Measurements from ENCODE around the gene CYP4F8.

Gene CYP4F8

DNA sequence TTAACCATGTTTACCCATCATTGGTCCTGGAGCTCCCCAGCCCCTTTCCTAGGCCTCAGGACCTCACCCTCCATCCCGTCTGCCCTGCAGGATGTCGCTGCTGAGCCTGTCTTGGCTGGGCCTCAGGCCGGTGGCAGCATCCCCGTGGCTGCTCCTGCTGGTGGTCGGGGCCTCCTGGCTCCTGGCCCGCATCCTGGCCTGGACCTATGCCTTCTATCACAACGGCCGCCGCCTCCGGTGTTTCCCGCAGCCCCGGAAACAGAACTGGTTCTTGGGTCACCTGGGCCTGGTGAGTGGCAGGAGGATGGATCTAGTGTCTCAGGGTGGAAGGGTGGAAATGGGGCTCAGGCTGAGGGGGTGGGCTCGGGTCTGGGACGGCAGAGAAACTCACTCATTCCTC, 508 bp downstream of the CYP4F8 start:
- DNase-seq (ENCODE audit: low read depth in 1 of 2, low spot score in 1 of 2): no peak

DNA sequence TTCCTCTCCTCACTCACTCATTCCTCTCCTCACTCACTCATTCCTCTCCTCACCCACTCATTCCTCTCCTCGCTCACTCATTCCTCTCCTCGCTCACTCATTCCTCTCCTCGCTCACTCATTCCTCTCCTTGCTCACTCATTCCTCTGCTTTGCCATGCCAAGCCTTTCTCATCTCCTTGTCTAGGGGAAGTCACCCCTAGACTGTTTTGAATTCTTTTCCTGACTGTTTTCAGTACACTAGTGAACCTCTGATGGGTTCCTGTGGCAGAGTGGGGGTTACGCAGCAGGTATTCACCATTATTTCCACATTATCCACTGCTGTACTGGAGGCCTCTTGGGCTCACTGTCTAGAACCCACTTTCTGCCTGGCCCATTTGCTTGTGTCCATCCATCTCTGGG, 1.2 kb downstream of the CYP4F8 start:
- DNase-seq (ENCODE audit: low read depth in 1 of 2, low spot score in 1 of 2): no peak

DNA sequence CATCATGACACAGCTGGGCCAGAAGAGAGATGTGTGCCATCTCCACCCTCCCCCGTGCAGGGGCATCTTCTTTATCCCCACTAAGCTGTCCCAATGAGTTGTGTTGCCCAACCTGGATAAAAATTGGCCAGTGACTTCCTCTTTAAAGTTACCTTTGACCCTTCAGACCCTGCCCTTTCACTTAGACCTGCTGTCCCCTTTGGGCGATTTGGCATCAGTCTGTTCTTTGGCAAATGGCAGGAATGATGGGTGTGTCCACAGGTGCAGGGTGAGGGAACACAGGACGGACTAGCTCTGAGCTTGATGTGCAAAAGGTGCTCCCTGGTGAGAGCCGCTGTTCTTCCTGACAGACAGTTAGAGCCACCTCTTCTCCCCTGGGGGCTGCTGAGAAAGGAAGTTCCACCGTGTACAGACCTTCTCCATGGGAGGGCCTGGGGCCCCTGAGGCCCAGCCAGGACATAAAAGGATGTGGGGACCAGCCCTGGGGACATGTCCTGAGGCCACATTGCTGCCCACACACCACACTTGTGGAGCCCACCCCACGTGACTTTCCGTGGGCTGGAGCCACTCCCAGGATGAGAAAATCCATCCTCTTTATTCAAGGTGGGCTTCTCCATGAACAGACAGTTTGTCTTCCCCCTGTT, 1.7 kb downstream of the CYP4F8 start:
- no peak for DNase-seq (ENCODE audit: low read depth in 1 of 2, low spot score in 1 of 2)

DNA sequence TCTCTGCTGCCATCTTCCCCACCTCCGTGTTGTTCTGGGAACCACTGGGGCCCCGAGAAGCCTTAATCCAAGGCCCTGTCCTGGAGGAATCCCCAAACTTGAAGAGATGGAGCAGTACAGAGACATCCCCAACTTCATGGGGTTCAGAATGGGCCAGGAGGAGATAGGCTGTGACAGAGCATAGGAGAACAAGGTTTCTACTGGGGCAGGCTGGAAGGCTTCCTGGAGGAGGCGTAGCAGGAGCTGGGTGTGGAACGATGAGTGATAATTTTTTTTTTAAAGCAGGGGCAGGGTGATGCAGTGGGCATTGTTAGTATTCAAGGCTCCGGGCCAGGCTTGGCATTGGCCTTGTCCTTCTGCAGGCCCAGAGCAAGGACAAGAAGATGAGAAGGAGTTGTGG, 3.3 kb downstream of the CYP4F8 start:
- no peak for DNase-seq (ENCODE audit: low read depth in 1 of 2, low spot score in 1 of 2)

DNA sequence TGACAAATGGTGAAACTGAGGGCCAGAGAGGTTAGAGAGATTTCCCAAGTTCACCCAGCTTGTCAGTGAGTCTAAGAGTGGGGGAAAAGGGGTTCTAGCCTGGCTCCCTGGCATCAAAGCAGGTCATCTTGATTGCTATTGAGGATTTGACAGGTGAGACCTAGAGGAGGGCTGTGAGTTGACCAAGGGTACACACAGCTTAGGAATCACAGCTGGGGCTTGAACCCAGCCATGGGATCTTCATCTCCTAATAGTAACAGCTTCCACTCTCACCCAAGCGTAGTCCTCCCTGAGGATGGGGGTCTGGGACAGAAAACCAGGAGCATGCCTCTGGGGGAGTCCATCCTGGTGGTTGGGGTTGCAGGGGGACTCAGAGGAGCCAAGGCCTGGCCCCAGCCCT, 6.8 kb downstream of the CYP4F8 start:
- DNase-seq (ENCODE audit: low read depth in 1 of 2, low spot score in 1 of 2): no peak

DNA sequence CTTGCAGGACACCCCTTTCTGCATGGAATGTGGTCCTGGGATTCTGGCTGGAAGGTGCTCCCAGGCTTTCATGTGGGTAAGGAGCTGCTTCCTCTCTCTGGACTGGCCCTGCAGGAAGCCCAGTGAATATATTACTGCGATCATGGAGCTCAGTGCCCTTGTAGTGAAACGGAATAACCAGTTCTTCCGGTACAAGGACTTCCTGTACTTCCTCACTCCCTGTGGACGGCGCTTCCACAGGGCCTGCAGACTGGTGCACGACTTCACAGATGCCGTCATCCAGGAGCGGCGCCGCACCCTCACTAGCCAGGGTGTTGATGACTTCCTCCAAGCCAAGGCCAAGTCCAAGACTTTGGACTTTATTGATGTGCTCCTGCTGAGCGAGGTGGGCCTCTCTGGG, 8.0 kb downstream of the CYP4F8 start:
- DNase-seq (ENCODE audit: low read depth in 1 of 2, low spot score in 1 of 2): no peak

DNA sequence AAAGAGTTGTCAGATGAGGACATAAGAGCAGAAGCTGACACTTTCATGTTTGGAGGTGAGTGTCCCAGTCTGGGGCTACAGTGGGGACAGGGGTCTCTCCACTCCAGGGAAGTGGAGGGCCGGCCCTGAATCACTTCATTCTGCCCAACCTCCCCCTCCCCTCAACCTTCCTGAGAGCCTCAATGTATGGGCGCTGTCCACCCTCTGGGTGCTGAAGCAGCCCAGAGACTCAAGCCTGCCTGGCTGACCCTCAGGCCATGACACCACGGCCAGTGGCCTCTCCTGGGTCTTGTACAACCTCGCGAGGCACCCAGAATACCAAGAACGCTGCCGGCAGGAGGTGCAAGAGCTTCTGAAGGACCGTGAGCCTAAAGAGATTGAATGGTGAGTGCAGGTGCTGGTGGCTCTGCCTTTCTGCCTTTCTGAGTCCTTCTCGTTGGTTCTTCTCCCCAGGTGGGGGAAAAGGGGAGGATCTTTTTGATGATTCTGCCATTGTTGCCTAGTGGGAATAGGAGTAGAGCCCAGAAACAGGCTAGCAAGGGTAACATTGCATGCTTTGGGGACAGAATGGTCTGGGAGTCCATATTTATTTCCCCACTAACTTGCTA, 8.8 kb downstream of the CYP4F8 start:
- DNase-seq (ENCODE audit: low read depth in 1 of 2, low spot score in 1 of 2): no peak

DNA sequence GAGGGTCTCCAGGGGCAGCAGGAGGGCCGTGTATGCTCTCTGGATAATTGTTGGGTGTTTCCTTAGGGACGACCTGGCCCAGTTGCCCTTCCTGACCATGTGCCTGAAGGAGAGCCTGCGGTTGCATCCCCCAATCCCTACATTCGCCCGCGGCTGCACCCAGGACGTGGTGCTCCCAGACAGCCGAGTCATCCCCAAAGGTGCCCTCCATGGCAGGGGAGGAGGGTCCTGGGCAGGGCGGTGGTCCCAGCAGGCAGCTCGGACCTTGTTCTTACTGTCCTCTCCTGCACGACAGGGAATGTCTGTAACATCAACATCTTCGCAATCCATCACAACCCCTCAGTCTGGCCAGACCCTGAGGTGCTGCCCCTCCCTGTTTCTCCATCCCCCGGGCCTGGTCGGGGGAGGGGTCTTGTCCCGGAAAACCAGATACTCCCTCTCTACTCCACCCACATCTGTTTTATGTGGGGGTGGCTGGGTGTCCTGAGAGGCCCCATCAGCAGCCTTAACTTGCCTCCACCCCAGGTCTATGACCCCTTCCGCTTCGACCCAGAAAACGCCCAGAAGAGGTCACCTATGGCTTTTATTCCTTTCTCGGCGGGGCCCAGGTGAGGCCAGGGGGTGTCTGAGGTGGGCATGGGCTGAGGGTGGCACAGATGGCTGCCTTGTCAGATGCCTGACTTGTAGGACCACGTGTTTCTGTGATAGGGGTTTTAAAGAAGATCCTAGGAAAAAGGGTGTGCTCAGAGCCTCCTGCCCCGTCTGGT, 13.4 kb downstream of the CYP4F8 start:
- no peak for DNase-seq (ENCODE audit: low read depth in 1 of 2, low spot score in 1 of 2)

DNA sequence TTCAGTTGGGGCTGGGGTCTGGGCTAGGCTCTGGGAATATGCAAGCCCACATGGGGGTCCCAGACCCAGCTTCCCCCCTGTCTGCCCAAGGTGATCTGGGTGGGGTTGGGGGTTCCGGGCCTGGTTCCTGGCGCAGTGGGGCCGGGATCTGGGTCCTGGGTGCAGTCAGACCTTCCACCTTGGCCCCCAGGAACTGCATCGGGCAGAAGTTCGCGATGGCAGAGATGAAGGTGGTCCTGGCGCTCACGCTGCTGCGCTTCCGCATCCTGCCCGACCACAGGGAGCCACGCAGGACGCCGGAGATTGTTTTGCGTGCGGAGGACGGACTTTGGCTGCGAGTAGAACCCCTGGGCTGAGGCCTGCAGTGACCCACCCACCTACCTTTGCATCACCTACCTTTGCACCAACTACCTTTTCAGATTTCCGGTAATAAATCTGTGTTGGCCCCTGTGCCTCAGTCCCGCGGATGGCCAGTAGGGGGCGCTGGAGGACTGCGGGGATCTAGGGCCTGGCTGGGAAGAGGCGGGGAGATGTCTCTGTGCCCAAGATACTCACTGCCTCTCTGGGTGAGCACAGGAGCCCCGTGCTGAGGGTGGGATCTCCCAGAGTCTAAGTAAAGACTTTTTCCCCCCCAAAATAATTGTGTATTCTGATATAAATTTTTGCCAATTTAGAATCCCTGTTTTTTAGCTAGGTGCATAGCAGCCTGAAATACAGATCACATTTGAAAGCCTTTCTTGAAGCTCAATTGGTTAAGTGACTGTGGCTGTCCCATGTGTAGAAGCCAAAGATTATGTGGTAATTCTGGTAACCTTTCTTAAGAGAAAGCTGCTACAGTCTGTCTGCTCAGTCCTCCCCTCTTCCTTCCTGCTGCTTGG, 14.2 kb downstream of the CYP4F8 start:
- peak; percentile 87 to 95 for DNase-seq (ENCODE audit: low read depth in 1 of 2, low spot score in 1 of 2)

DNA sequence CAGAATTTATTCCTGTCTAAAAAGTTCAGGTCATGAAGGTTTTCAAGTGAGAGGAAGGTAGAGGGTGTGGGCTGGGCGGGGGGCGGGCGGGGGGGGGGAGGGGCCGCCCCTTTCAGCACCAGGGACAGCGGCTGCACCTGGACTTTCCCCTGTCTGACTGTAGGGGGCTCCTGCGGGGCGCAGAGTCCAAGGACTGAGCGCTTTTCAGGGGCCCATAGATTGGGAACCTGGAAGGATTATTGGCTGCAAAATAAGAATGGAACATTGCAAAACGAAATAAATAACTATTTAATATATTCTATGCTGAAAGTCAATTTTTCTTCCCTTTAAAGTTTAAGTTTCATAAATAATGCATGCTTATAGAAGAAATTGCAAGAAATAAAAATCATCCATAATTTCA, 16.8 kb downstream of the CYP4F8 start:
- no peak for DNase-seq (ENCODE audit: low read depth in 1 of 2, low spot score in 1 of 2)

DNA sequence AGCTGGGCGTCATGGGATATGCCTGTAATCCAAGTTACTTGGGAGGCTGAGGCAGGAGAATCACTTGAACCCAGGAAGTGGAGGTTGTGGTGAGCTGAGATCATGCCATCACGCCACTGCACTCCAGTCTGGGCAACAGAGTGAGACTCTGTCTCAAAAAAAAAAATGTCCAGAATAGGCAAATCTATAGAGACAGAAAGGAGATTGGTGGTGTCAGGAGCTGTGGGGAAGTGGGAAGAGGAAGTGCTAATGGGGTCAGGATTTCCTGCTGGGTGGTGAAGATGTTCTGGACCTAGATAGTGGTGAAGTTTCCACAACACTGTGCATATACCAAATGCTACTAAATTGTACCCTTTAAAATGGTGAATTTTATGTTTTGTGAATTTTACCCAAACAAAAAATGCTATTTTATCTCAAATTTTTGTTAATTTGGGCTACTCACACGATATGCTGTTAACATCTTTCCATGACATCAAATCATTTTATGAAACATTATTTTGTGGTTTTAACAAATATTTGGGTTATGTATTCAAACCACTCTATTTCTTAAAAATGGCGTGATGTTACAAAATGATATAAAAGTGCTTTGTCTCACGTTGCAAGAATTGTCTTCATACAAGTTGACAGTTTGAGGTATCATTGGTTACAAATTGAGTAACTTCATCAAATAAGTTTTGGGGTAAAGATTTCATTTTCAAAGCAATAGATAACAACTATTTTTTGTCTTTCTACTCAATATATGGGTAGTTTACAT, 18.2 kb downstream of the CYP4F8 start:
- no peak for DNase-seq (ENCODE audit: low read depth in 1 of 2, low spot score in 1 of 2)

DNA sequence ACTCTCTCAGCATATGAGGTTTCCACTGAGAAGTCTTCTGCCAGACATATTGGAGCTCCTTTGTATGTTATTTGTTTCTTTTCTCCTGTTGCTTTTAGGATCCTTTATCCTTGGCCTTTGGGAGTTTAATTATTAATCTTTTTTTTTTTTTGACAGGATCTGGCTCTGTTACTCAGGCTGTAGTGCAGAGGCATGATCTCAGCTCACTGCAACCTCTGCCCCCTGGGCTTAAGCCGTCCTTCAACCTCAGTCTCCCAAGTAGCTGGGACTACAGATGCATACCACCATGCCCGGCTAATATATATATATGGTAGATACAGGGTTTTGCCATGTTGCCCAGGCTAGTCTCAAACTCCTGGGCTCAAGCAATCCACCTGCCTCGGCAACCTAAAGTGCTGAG, 19.1 kb downstream of the CYP4F8 start:
- DNase-seq (ENCODE audit: low read depth in 1 of 2, low spot score in 1 of 2): no peak

DNA sequence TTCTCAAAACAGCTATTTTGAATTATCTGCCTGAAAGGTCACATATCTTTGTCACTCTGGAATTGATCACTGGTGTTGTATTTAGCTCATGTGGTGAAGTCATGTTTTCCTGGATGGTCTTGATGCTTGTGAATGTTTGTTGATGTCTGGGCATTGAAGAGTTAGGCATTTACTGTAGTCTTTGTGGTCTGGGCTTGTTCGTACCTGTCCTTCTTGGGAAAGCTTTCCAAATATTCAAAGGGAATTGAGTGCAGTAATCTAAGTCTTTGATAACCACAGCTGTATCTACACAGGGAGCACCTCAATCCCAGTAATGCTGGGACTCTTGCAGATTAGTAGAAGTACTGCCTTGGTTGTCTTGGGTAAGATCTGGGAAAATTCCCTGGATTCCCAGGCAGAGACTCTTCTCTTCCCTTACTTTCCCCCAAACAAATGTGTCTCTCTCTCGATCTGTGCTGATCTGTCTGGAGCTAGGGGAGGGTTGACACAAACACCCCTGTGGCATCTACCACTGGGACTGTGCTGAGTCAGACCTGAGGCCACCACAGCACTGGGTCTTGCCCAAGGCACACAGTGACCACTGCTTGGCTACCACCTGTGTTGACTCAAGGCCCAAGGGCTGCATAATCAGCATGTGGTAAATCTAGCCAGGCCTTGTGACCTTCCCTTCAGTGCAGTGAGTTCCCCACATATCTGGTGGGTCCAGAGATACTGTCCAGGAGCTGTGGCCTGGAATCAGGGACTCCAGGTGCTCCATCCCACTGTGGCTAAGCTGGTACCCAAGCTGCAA, 20.2 kb downstream of the CYP4F8 start:
- no peak for DNase-seq (ENCODE audit: low read depth in 1 of 2, low spot score in 1 of 2)

DNA sequence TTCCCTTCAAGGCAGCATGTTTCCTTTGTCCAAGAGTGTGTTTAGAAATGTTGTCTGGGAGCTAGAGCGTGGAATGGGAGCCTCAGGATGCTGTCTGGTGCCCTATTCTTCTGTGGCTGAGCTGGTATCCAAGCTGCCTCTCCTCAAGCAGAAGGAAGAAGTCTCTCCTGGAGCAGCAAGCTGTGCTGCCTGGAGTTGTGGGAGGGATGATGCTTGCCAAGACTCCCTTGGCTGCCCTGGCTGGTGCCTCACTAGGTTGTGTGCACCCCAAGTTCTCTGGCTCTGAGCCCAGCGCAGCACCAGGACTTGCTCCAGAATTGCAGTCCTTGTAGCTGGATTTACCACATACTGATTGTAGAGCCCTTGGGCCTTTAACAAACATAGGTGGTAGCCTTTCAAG, 21.0 kb downstream of the CYP4F8 start:
- DNase-seq (ENCODE audit: low read depth in 1 of 2, low spot score in 1 of 2): no peak

DNA sequence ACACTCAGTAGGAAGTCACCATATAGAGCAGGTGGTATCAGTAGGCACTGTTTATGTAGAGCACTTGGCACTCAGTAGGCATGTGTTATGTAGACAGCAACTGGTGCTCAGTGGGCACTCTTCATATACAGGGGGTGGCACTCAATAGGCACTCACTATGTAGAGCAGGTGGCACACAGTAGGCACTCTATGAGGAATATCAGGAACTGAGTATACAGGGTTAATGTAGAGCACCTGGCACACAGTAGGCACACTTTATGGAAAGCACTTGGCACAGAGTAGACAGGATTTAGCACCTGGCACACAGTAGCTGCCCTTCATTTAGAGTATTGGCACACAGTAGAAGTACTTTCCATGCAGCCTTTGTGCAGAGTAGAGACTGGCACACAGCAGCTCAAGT, 24.6 kb downstream of the CYP4F8 start:
- no peak for DNase-seq (ENCODE audit: low read depth in 1 of 2, low spot score in 1 of 2)

DNA sequence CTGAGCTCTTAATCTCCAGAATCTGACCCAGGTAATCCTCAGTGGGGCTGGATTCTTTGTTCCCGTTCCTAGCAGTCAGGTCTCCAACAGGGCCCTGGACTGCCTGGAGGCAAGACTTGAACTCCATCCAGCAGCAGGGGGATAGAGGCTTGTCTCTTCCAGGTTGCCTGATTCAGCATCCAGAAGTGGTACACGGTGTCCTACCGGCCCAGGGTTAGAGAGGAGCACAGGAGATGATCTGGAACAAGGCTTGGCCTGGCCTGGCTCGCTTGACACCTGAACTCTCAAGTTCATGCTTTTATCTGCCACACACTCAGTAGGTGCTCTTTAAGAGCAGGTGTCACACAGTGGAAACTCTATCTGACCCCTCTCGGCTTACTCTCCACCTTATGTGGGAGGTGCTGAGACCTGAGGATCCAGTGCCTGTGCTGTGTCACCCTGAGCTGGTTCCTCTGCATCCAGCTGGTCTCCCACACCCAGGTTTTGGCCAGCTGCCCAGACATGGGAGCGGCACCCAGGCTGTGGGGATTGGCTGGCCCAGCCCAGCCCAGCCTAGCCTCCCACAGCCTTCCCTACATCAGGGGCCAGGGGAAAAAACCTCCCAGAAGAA, 25.4 kb downstream of the CYP4F8 start, which contains the start of gene CYP4F3:
Gene CYP4F3, plus strand, starts transcription at position 604 of the 610 bp plus-strand sequence. CDS start 519 bp downstream, outside the sequence.
- no peak for DNase-seq (ENCODE audit: low read depth in 1 of 2, low spot score in 1 of 2)

DNA sequence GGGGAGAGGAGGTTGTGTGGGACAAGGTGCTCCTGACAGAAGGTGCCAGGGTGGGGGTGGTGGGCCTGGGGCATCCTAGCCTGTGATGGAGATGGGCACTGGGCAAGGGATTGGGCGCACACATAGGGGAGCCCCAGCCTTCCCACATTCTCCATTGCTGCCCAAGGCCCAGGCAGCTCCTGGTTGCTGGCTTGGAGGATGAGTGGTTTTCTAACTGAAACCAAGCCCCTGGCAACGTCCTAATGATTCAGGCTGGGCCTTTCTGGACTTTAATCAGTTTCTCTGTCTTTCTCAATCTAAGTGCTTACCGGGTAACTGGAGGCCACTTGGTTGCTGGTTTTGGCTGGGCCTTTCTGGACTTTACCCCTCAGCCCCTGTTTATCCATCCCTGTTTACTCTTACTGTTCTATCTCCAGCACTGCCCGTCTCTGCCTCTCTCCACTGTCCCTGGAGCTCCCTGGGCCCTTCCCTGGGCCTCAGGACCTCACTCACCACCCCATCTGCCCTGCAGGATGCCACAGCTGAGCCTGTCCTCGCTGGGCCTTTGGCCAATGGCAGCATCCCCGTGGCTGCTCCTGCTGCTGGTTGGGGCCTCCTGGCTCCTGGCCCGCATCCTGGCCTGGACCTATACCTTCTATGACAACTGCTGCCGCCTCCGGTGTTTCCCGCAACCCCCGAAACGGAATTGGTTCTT, 26.0 kb downstream of the CYP4F8 start:
- DNase-seq (ENCODE audit: low read depth in 1 of 2, low spot score in 1 of 2): no peak

DNA sequence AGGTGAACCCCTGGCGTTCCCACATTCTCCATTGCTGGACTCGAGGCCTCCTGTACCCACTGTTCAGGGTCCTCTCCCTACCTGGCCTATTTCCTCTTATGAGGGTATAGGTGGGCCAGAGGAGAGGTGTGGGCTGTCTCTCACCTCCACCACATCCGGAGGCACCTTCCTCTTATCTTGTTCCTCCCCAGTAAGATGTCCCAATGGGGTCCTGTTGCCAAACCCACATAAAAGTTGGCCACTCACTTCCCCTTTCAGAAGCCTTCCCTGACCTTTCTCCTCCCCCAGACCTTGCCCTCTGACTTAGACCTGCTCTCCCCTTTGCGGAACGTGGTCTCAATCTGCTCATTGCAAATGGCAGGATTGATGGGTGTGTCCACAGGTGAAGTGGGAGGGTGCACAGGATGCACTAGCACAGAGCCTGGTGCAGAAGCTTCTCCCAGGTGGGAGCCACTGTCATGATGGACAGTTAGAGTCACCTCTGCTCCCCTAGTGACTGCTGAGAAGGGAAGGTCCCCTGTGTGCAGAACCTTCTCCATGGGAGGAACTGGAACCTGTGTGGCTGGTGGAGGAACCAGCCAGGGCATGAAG, 27.0 kb downstream of the CYP4F8 start:
- no peak for DNase-seq (ENCODE audit: low read depth in 1 of 2, low spot score in 1 of 2)

DNA sequence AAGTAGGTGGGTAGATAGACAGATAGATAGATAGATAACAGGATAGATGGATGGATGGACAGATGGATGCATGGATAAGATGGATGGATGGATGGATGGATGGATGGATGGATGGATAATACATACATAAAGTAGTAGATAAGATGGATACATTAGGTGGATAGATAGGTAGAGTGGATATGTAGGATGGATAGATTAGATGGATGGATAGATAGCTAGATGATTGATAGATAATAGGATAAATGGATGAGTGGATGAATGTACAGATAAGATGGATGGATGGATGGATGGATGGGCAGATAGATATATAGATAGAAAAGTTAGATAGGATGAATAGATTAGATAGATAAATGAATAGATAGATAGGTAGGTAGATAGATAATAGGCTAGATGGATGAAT, 27.8 kb downstream of the CYP4F8 start:
- no peak for DNase-seq (ENCODE audit: low read depth in 1 of 2, low spot score in 1 of 2)

Data from activated CD4-positive, alpha-beta T cell treated with anti-CD3 and anti-CD28 coated beads, Interleukin-2, amount 50 U/mL, for 24 hours (primary cell).